Vagina (tissue), 2 donors: ENCODE measurements around the gene FTHL17.

ENCODE experiments used
- CTCF ChIP-seq, 3 experiments: fragments of 450-650 bp in 2 of 3; fragments of 200-600 bp in 1 of 3; sonication (generic) in 1 of 3; IDR thresholded peaks; one replicate each; pipeline ENCODE4 v1.5.1; 2017 to 2019; ENCODE audit warnings: antibody characterized with exemption in 3 of 3, mild to moderate bottlenecking in 2 of 3, moderate library complexity in 2 of 3
- POLR2A ChIP-seq, 2 donors: fragments of 450-650 bp; IDR thresholded peaks; one replicate each; pipeline ENCODE4 v1.6.1; 2017; ENCODE audit warnings: antibody characterized with exemption in 2 of 2, mild to moderate bottlenecking in 2 of 2, moderate library complexity in 2 of 2

GRCh38 chrX:31070057-31070468 lies 1.8 kb downstream of the FTHL17 start:
- no peak for TF ChIP-seq POLR2A (IDR thresholded peaks at IDR 0.05)
- TF ChIP-seq CTCF (IDR thresholded peaks at IDR 0.05) = no peak
